Kidney (tissue), 14 donors: ENCODE results near the gene CD2AP. TPM values are rescaled to one million over a fixed set of nuclear protein-coding genes. Genes with fewer than 3 reads are reported as not detected.

Source experiments
- DNase-seq, 5 donors: peaks; one replicate each; pipeline ENCODE4 v3.0.0-alpha.2; 2013 to 2020
- FAIRE-seq: peaks from 2 replicates; lab custom pipeline; 2012; peaks lifted over from hg19 to GRCh38; lab: Jason Lieb, UNC
- H3K27ac ChIP-seq, 2 donors: one replicate each; pipeline ENCODE4 v1.7.0; 2013; ENCODE audit warnings: low read depth in 2 of 2, low read length in 2 of 2, inconsistent platforms in 1 of 2
- H3K27me3 ChIP-seq: one replicate; pipeline ENCODE4 v1.7.1; 2013; ENCODE audit warnings: low read length, inconsistent platforms; ENCODE audit not compliant: control insufficient read depth, insufficient read depth
- H3K36me3 ChIP-seq, 3 donors: one replicate each; pipeline versions ENCODE4 v1.7.0 to v1.7.1; 2013; ENCODE audit warnings: low read length in 3 of 3, control low read depth in 1 of 3, inconsistent platforms in 1 of 3; ENCODE audit not compliant: insufficient read depth in 3 of 3, control insufficient read depth in 2 of 3
- H3K4me1 ChIP-seq, 3 donors: one replicate each; pipeline versions ENCODE4 v1.7.0 to v1.7.1; 2013; ENCODE audit warnings: low read length in 3 of 3, inconsistent platforms in 1 of 3, low read depth in 1 of 3; ENCODE audit not compliant: control insufficient read depth in 2 of 3, insufficient read depth in 2 of 3
- H3K4me3 ChIP-seq, 3 donors: one replicate each; pipeline versions ENCODE4 v1.7.0 to v1.8.1; 2013; ENCODE audit warnings: low read length in 3 of 3, control low read depth in 1 of 3, inconsistent platforms in 1 of 3
- H3K9ac ChIP-seq, 3 donors: one replicate each; pipeline versions ENCODE4 v1.7.0 to v1.7.1; 2013; ENCODE audit warnings: low read length in 3 of 3, control low read depth in 1 of 3, inconsistent platforms in 1 of 3
- H3K9me3 ChIP-seq, 3 donors: one replicate each; pipeline versions ENCODE4 v1.7.0 to v1.7.1; 2013; ENCODE audit warnings: low read length in 3 of 3, control low read depth in 1 of 3, inconsistent platforms in 1 of 3; ENCODE audit not compliant: control insufficient read depth in 2 of 3, insufficient read depth in 1 of 3
- CTCF ChIP-seq: IDR thresholded peaks from 3 replicates; pipeline ENCODE4 v1.5.1; 2012; ENCODE audit warnings: mild to moderate bottlenecking, moderate library complexity, borderline replicate concordance; ENCODE audit not compliant: insufficient read depth; ENCODE audit errors: extremely low read depth
- intact Hi-C: fragments of 100-400 bp; cut with DNase I; formaldehyde crosslinking; loops from one replicate; pipeline ENCODE4 v1.11.1; 2022
- polyA plus RNA-seq: library from polyadenylated mRNA; stranded (reverse); fragments of 350-450 nt; fragmentation: Illumina TruSeq; extraction: RNeasy Lipid Tissue Mini Kit (QIAGEN cat#74804); gene quantifications from one replicate; pipeline ENCODE4 v1.2.3, GENCODE V29; 2014; ENCODE audit warnings: low read depth, low replicate concordance; ENCODE audit not compliant: insufficient read depth
- total RNA-seq: library from RNA; stranded (reverse); fragmentation: NEBNext Ultra II Directional; extraction: Animal tissue kit (Norgen Biotek cat#: 25700); gene quantifications from one replicate; pipeline ENCODE4 v1.2.1, GENCODE V29; 2021
- donor health status: control.
- donor health status: control.
- donor health status: control.
- donor health status: control.
- donor health status: control.
- donor health status: DM: yes; HTN: yes; CAD: no.
- donor health status: Normal renal cell carcinoma (clear cell type).

CD2AP gene
- total and polyA plus RNA-seq, 2 donors from 2014 or later, result 19.5 to 87.6 TPM

DNA sequence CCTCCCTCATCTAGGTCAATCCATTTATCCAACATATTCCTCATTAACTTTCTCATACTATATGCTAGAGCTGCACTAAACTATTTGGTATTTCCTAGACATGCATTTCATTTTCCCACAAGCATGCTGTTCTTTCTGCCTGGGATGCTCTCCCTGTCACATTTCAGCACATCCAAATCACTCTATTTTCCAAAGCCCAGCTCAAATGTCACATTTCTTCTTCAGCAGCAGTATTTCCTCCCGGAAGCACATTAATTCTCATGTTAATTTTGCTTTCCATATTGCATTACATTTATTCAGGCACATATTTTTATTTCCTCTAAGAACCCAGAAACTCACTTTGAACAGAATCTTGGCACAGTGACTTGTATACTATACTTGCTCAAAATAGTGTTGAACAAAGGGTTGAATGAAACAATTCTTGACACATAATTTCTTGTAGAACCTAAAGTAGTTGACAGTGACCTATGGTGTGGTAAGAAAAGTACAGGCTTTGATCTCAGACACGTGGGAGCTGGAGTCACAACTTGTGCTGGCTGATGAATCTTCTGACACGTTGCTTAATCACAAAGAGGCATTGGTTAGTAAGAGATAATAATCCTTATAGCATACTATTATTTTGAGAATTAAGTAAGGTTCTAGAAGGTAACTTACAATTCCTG, 30.8 kb upstream of the CD2AP start:
- Histone ChIP-seq H3K9me3 (no peaks in the 10 kb centered on the region), H3K36me3 (no peaks in the 10 kb centered on the region), H3K27me3 (no peaks in the 10 kb centered on the region), H3K4me3 (no peak overlapping the region), H3K4me1 (peaks cover 0 to 15% (median 0%) of the 10 kb centered on the region in 3 donors), H3K9ac (no peak overlapping the region), H3K27ac (peak overlapping the region in 1 of 2 donors; percentile 60)
- DNase-seq (peak in 3 of 5 donors; percentile 17 to 55 (median 37)), FAIRE-seq (no peak)
- no peak for TF ChIP-seq CTCF
- intact Hi-C loops, result no loop called here

DNA sequence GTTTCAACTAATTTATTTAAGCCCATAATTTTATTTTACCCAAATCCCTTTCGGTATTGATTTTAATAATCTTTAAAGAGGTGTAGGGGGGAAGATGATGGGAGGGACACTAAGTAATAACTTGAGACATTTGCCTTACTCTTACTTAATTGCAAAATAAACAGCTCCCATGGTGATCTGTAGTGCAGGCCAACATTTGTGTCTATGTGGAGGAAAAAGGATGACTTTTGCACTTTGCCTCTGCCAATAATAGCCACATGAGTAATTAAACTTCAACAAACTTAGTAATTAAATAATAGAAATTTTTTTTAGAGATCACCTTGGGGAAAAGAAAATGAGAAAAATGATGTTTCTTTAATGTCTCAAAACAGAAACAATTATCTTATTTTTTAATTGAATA, 29.9 kb upstream of the CD2AP start:
- DNase-seq (peak in 2 of 5 donors; percentile 9 to 38), FAIRE-seq (peak; percentile 76)
- Histone ChIP-seq H3K27ac (peak overlapping the region; percentile 51 to 60), H3K4me1 (peaks cover 0 to 15% (median 0%) of the 10 kb centered on the region in 3 donors), H3K9me3 (no peaks in the 10 kb centered on the region), H3K4me3 (no peak overlapping the region), H3K27me3 (no peaks in the 10 kb centered on the region), H3K36me3 (no peaks in the 10 kb centered on the region), H3K9ac (no peak overlapping the region)
- intact Hi-C loops, result no loop called here
- no peak for TF ChIP-seq CTCF

DNA sequence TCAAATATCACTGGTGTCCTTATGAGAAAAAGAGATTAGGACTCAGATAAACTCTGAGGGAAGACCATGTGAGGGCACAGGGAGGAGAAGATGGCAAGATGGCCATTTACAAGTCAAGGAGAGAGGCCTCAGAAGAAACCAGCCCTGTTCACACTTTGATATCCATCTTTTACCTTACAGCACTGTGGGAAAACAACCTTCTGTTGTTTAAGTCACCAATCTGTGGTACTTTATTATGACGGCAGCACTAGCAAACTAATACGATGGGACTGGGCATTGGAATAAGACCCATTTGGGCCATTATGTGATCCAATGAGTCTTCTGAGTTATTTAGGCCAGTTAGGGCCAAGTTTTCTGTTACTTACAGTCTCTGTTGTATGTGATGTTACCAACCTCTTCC, 26.4 kb upstream of the CD2AP start:
- DNase-seq (no peak), FAIRE-seq (no peak)
- no peak for TF ChIP-seq CTCF
- Histone ChIP-seq H3K36me3 (no peaks in the 10 kb centered on the region), H3K4me1 (peaks cover 0 to 15% (median 0%) of the 10 kb centered on the region in 3 donors), H3K9me3 (no peaks in the 10 kb centered on the region), H3K9ac (no peak overlapping the region), H3K4me3 (no peak overlapping the region), H3K27me3 (no peaks in the 10 kb centered on the region), H3K27ac (no peak overlapping the region)
- intact Hi-C loops, result no loop called here
